ENCODE measurements around the gene DGCR8. TPM values are rescaled to one million over a fixed set of nuclear protein-coding genes. Genes with fewer than 3 reads are reported as not detected.

DGCR8 gene
- polyA plus RNA-seq, 1 experiment = 21.3 TPM

DNA sequence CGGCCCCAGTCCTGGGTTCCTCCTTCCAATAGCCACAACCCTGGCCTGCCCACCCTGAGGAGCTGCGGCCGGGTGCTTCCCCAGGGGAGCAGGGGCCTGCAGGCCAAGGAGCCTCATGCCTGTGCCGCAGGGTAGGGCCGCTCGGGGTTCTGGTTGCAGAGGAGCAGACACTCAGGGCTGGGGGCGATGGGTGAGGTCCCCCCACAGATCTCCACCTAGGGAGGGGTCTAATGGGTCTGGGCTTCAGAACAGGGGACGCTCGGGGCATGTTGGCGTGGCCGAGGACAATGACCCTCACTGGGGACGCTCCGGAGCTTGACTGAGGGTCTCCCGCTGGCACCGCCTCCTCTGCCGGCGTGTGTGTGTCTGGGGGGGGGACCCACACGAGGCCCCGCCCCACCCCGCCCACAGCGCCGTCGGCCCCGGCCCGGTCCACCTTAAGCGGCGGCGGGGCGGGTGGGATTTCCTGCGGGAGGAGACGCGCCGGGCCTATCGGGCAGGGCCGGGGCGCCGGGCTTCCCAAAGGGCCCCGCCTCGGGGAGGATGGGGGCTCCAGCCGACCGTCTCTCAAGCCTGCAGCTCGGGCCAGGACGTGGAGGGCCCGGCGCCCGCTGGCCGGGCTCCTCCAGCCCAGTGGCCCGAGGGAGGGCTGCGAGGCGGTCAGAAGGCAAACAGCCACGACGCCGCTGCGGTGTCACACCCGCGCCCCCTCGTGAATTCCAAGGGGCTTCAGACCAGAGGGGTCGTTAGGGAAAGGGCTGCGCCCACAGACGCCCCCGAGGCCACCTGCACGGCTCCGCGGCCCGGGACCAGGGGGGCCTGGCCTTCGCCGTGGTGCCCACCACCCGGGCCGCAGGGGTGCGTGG lies 50.9 kb downstream of the DGCR8 start:
- Histone ChIP-seq H3K4me3 (ENCODE audit: low read depth, low read length) (peak overlapping the region; percentile 90), H3K36me3 (ENCODE audit: control insufficient read depth, insufficient read depth, low read length) (peaks cover 10% of the 10 kb centered on the region), H3K27me3 (ENCODE audit: control insufficient read depth, insufficient read depth, low read length) (no peaks in the 10 kb centered on the region)
- TF ChIP-seq CTCF (IDR thresholded peaks at IDR 0.05; ENCODE audit: insufficient read depth, low read depth, low read length) = no peak
- no peak for DNase-seq (ENCODE audit: low read depth)
- ChIA-PET CTCF (no interaction called here), POLR2A (no interaction called here)

- DNase-seq (ENCODE audit: low read depth) = no peak
- Histone ChIP-seq H3K27me3 (ENCODE audit: control insufficient read depth, insufficient read depth, low read length) (no peaks in the 10 kb centered on the region), H3K4me3 (ENCODE audit: low read depth, low read length) (peak within 1 kb of the TSS; percentile 91), H3K36me3 (ENCODE audit: control insufficient read depth, insufficient read depth, low read length) (peaks cover 6% of the 10 kb centered on the region)
- ChIA-PET CTCF (no interaction called here), POLR2A (no interaction called here)
- TF ChIP-seq CTCF (IDR thresholded peaks at IDR 0.05; ENCODE audit: insufficient read depth, low read depth, low read length) = no peak
These were observed 51.5 kb downstream of the DGCR8 start, which contains the start of gene ZDHHC8 for GRCh38 chr22:20131597-20131858. TSS of gene ZDHHC8 (plus strand) at chr22:20131804. CDS start at chr22:20131948, 144 bp downstream.

DNA sequence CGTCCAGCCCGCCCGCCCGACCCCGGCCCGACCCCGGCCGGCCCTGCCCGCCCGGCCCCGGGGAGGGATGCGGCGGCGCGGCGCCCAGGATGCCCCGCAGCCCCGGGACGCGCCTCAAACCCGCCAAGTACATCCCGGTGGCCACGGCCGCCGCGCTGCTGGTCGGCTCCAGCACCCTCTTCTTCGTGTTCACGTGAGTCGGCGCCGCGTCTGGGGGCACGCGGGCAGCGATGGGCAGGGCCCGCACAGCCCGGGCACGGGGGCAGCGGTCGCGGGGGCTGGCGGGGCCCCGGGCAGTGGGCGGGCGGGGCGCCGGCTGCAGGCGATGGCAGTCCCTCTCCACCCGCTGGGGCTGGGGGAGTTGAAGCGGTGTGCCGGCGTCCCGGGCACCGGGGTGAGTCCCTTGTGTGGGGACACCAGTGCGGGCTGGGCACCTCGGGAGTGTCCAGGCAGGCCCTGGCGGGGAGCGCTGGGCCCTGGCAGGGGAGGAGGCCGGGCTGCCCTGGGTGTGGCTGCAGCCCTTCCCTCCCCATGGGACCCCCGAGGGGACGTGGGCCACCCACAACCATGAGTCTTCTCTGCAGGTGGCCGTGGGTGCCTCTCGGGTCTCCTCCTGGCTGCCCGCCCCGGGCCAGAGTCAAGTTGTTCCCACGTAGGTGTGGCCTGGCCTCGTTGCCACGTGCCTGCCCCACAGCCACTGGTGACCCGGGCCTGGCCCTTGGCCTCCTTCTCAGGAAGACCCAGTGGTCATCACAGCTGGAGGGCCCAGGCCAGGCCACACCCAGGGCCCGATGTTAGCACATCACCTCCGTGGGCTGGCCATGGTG lies 52.0 kb downstream of the DGCR8 start:
- ChIA-PET POLR2A (interaction anchor here (0.5 kb wide), 1 partner anchor 14 kb away, joined by 3 read pairs; no protein-coding TSS in a partner anchor), CTCF (no interaction called here)
- TF ChIP-seq CTCF (IDR thresholded peaks at IDR 0.05; ENCODE audit: insufficient read depth, low read depth, low read length) = no peak
- H3K27me3 ChIP-seq (ENCODE audit: control insufficient read depth, insufficient read depth, low read length) = no peaks in the 10 kb centered on the region
- peaks cover 4% of the 10 kb centered on the region for H3K36me3 ChIP-seq (ENCODE audit: control insufficient read depth, insufficient read depth, low read length)
- DNase-seq (ENCODE audit: low read depth) = no peak
- peak overlapping the region; percentile 91 for H3K4me3 ChIP-seq (ENCODE audit: low read depth, low read length)

- Histone ChIP-seq H3K4me3 (ENCODE audit: low read depth, low read length) (peak overlapping the region; percentile 91), H3K36me3 (ENCODE audit: control insufficient read depth, insufficient read depth, low read length) (peaks cover 1% of the 10 kb centered on the region; the same call in 1 of the 2 replicates), H3K27me3 (ENCODE audit: control insufficient read depth, insufficient read depth, low read length) (no peaks in the 10 kb centered on the region)
- CTCF ChIA-PET = interaction anchor here (0.6 kb wide), 1 partner anchor 163 kb away, joined by 3 read pairs; no protein-coding TSS in a partner anchor
- no peak for DNase-seq (ENCODE audit: low read depth)
- no peak for TF ChIP-seq CTCF (IDR thresholded peaks at IDR 0.05; ENCODE audit: insufficient read depth, low read depth, low read length)
- POLR2A ChIA-PET = interaction anchor here (0.5 kb wide), 1 partner anchor 15 kb away, joined by 3 read pairs; no protein-coding TSS in a partner anchor
These were observed 52.7 kb downstream of the DGCR8 start for GRCh38 chr22:20132686-20133246.

Data from BJ (cell line).